RCC 7860 (cell line): Measurements from ENCODE around the gene FAH.

ENCODE experiments used
- DNase-seq: peaks from one replicate; pipeline ENCODE4 v3.0.0-alpha.2; 2015; ENCODE audit warnings: low spot score
- FAIRE-seq: peaks from 2 replicates; lab custom pipeline; 2012; peaks lifted over from hg19 to GRCh38; lab: Jason Lieb, UNC

Gene FAH

GRCh38 chr15:80171787-80172186, 19.0 kb downstream of the FAH start:
- no peak for FAIRE-seq

GRCh38 chr15:80172401-80172800, 19.6 kb downstream of the FAH start:
- FAIRE-seq (no peak), DNase-seq (no peak)

More at GRCh38 chr15:80171787-80172186, 19.0 kb downstream of the FAH start:
- no peak for DNase-seq

- FAIRE-seq (no peak), DNase-seq (peak; percentile 32)
Measured at GRCh38 chr15:80173022-80173759, 20.4 kb downstream of the FAH start.

- no peak for FAIRE-seq
Measured at GRCh38 chr15:80174017-80174746, 21.4 kb downstream of the FAH start.

GRCh38 chr15:80175436-80175835, 22.6 kb downstream of the FAH start:
- FAIRE-seq: no peak
- no peak for DNase-seq

More at GRCh38 chr15:80174017-80174746, 21.4 kb downstream of the FAH start:
- no peak for DNase-seq

DNA sequence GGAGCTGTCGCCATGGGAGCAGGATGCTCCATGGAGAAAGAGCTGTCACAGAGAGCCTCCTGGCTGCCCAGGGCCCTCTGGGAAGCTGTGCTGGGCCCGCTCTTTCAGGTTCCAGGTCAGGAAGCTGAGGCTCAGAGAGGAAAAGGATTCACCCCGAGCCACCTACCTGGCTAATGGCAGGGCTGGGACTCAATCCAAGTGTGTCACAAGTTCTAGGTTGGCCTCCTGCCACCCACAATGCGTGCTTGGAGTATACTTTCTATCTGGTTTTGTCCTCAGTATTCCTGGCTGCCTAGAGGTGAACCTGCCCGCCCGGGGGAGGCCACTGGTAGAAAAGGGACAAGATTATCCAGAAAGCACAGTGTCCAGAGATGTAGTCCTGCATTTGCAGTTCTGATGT, 23.6 kb downstream of the FAH start:
- no peak for FAIRE-seq
- DNase-seq: no peak

DNA sequence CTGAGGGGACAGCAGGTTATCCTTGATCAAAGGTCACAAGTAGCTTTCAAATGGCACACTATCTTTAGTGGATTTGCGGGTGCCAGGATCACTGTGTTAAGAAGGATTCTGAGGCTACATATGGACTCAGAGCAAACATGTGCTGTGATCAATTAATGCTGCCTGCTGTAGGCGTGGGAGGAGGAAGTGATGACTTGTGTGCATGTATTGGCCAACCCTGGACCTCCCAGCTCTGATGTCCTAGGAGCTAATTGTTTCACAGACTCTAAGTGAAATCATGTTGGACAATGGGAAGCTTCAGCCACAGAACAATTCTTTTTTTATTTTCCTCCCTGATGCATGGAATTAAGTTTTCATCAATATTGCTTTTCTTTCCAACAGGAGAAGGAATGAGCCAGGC, 24.4 kb downstream of the FAH start:
- FAIRE-seq (no peak), DNase-seq (no peak)

GRCh38 chr15:80179025-80179759, 26.4 kb downstream of the FAH start:
- peak; percentile 98 for FAIRE-seq
- DNase-seq: peak; percentile 91

GRCh38 chr15:80179935-80180334, 27.1 kb downstream of the FAH start:
- FAIRE-seq (no peak), DNase-seq (no peak)

DNA sequence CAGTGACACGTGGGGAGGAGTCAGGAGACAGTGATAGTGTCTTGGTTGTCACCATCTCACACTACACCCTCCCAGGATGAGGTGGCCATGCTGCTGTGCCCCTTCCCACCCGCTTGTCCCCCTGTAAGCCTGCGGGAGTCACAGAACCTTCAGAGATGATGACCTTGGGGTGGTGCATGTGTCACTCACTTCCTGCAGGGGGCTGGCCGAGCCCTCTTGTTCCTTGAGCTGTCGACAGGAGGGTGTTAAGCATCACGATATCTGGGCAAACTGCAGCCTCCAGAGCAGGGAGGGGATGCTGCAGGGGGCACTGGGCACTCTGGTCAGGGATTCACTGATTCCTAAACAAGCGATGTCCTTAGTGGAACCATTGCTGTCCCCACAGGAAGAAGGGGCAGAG, 27.7 kb downstream of the FAH start:
- no peak for FAIRE-seq
- no peak for DNase-seq

- no peak for DNase-seq
- FAIRE-seq: no peak
Measured at GRCh38 chr15:80180986-80181385, 28.2 kb downstream of the FAH start.

DNA sequence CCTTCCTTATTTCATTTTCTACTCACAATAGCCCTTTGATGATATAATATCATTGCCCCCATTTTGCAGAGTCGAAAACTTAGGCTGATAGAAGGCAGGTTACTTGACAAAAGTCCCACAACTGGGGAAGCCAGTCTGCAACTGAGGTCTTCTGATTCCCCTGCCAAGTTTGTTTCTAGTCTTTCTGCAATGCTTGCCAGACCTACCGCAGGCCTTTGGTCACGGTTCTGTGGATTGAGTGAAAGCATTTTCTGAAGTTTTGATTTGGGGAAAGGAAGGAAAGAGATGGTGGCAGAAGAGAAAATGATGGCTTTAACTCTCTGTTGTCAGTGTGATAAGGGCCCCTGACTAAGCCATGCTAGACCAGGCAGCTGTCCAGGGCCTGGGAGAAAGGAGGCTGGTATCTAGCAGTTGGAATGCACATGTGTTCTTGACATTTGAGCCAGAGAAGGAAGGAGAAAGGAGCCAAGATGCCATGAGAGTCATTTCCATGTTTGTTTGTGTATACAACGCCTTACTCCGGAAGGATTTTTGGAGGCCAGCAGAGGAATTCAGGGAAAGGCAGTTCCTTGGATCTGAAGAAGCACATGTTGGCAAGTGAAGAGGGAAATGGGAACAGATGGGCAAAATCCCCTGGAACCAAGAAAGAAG, 29.9 kb downstream of the FAH start:
- FAIRE-seq: no peak
- DNase-seq: no peak

- FAIRE-seq (no peak), DNase-seq (no peak)
Measured at GRCh38 chr15:80183306-80183705, 30.5 kb downstream of the FAH start.

GRCh38 chr15:80183886-80184285, 31.1 kb downstream of the FAH start:
- DNase-seq: no peak

GRCh38 chr15:80184554-80184953, 31.8 kb downstream of the FAH start:
- DNase-seq: no peak
- FAIRE-seq: no peak

More at GRCh38 chr15:80183886-80184285, 31.1 kb downstream of the FAH start:
- no peak for FAIRE-seq

GRCh38 chr15:80185152-80185551, 32.4 kb downstream of the FAH start:
- no peak for DNase-seq
- no peak for FAIRE-seq

GRCh38 chr15:80186066-80186465, 33.3 kb downstream of the FAH start:
- FAIRE-seq (no peak), DNase-seq (no peak)

DNA sequence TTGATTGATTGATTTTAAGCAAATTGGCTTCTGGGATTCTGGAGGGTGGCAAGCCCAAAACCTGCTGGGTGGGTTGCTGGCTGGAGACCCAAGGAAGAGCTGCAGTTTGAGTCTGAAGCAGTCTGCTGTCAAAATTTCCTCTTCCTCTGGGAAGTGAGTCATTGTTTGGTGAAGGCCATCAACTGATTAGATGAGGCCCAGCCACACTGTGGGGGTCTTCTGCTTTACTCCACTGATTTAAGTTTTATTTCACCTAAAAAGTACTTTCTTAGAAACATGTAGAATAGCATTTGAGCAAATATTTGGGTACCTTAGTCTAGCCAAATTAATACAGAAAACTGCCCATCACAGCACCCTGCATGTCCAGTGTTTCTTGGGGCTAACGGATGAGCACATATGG, 33.8 kb downstream of the FAH start:
- DNase-seq: no peak
- FAIRE-seq: no peak

DNA sequence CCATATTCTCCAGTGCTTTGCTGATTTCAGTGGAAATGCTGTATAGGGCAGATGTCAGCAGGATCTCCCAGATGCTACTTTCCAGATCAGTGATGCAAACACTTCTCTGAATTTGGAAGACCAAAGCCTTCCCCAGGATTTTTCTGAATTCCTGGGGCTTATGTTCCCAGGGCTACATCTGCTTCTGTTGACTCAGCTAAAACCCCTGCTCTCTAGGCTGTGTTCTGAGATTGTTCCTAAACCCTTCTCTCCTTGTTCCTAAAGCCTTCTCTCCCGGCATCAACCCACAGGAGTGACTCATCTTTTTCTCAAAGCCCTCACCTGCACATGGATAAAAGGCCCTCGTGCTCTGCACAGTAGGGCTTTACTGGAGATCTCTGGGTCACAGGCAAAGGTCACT, 35.5 kb downstream of the FAH start:
- FAIRE-seq (no peak), DNase-seq (no peak)

GRCh38 chr15:80191198-80191597, 38.4 kb downstream of the FAH start:
- no peak for DNase-seq
- no peak for FAIRE-seq
